Esophagus squamous epithelium (tissue), 5 donors: ENCODE measurements around the gene CDH6. TPM values are rescaled to one million over a fixed set of nuclear protein-coding genes. Genes with fewer than 3 reads are reported as not detected.

Experiments used
- DNase-seq: peaks from one replicate; lab custom pipeline; 2025; lab: John Stamatoyannopoulos, UW
- H3K27ac ChIP-seq, 4 donors: fragments of 200-600 bp; sonication (generic); one replicate each; pipeline ENCODE4 v1.5.1; 2016 to 2019; ENCODE audit warnings: mild to moderate bottlenecking in 1 of 4
- H3K27me3 ChIP-seq, 4 donors: fragments of 200-600 bp; sonication (generic); 1 replicate in 3 of 4; 2 replicates in 1 of 4; pipeline versions ENCODE4 v1.5.1 to v1.6.0; 2017 to 2021; ENCODE audit warnings: antibody characterized with exemption in 1 of 4
- H3K36me3 ChIP-seq, 3 donors: fragments of 200-600 bp; sonication (generic); one replicate each; pipeline ENCODE4 v1.5.1; 2016 to 2019
- H3K4me1 ChIP-seq, 3 donors: fragments of 200-600 bp; sonication (generic); one replicate each; pipeline ENCODE4 v1.5.1; 2017 to 2019
- H3K4me3 ChIP-seq, 4 donors: fragments of 200-600 bp; sonication (generic); 1 replicate in 3 of 4; 2 replicates in 1 of 4; pipeline ENCODE4 v1.5.1; 2016 to 2019; ENCODE audit warnings: mild to moderate bottlenecking in 2 of 4, moderate library complexity in 1 of 4
- H3K9me3 ChIP-seq, 3 donors: fragments of 200-600 bp; sonication (generic); one replicate each; pipeline ENCODE4 v1.5.1; 2016 to 2019
- POLR2A ChIP-seq, 4 donors: fragments of 450-650 bp; IDR thresholded peaks; one replicate each; pipeline ENCODE4 v1.6.1; 2017; ENCODE audit warnings: antibody characterized with exemption in 4 of 4, mild to moderate bottlenecking in 4 of 4, moderate library complexity in 3 of 4
- WGBS, 2 donors: methylation state at CpG; one replicate each; pipeline ENCODE4 v1.1.5; 2018; 5-methylcytosine and 5-hydroxymethylcytosine counted together
- intact Hi-C: fragments of 100-400 bp; cut with DNase I; formaldehyde crosslinking; loops from one replicate; pipeline ENCODE4 v1.15.0; 2022
- total RNA-seq, 4 donors: library from RNA; depleted of rRNA; stranded (reverse); fragments of >200 nt; gene quantifications; one replicate each; pipeline ENCODE4 v1.1.0, GENCODE V29; 2016
- TF ChIP-seq, protein P1 (sequence below), 6 experiments: fragments of 450-650 bp in 4 of 6; fragments of 200-600 bp in 2 of 6; sonication (generic) in 2 of 6; IDR thresholded peaks; one replicate each; pipeline ENCODE4 v1.5.1; 2016 to 2019; ENCODE audit warnings: antibody characterized with exemption in 6 of 6, mild to moderate bottlenecking in 4 of 6, moderate library complexity in 4 of 6
- donor health status: DM: yes; HTN: yes; CAD: no.

Gene CDH6
- total RNA-seq, 4 donors from 2014 or later = 1.5 to 5.0 (median 4.2) TPM

DNA sequence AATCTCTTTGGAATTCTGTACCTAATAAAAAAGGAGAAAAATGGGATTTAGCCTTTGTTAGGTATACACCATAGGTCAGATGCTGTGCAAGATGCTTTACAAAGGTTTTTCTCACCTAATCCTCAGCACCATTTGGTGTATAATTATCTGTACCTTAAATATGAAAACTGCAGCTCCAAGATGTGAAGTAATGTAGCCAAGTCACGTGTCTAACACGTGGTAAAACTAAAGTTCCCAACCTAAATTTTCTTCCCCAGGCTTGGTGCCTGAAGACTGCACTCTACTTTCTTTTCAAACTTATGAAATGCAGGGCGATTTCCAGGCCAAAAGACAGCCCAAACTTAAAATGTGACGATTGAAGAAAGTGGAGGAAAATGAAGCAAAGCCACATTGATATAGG is 125.8 kb downstream of the CDH6 start:
- Histone ChIP-seq H3K27ac (no peak overlapping the region), H3K27me3 (no peaks in the 10 kb centered on the region), H3K4me3 (no peak overlapping the region), H3K4me1 (no peaks in the 10 kb centered on the region), H3K9me3 (no peaks in the 10 kb centered on the region), H3K36me3 (no peaks in the 10 kb centered on the region)
- no peak for DNase-seq
- intact Hi-C loops = no loop called here
- no peak for TF ChIP-seq POLR2A (IDR thresholded peaks at IDR 0.05)
- TF ChIP-seq, protein P1, sequence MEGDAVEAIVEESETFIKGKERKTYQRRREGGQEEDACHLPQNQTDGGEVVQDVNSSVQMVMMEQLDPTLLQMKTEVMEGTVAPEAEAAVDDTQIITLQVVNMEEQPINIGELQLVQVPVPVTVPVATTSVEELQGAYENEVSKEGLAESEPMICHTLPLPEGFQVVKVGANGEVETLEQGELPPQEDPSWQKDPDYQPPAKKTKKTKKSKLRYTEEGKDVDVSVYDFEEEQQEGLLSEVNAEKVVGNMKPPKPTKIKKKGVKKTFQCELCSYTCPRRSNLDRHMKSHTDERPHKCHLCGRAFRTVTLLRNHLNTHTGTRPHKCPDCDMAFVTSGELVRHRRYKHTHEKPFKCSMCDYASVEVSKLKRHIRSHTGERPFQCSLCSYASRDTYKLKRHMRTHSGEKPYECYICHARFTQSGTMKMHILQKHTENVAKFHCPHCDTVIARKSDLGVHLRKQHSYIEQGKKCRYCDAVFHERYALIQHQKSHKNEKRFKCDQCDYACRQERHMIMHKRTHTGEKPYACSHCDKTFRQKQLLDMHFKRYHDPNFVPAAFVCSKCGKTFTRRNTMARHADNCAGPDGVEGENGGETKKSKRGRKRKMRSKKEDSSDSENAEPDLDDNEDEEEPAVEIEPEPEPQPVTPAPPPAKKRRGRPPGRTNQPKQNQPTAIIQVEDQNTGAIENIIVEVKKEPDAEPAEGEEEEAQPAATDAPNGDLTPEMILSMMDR (IDR thresholded peaks at IDR 0.05) = no peak
- 52 to 59% methylated on average over 4 of the region's 4 CpGs for WGBS, 2 donors

DNA sequence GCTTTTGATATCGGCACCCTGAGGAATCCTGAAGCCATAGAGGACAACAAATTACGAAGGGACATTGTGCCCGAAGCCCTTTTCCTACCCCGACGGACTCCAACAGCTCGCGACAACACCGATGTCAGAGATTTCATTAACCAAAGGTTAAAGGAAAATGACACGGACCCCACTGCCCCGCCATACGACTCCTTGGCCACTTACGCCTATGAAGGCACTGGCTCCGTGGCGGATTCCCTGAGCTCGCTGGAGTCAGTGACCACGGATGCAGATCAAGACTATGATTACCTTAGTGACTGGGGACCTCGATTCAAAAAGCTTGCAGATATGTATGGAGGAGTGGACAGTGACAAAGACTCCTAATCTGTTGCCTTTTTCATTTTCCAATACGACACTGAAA is 129.5 kb downstream of the CDH6 start:
- H3K27me3 ChIP-seq = no peaks in the 10 kb centered on the region
- 87 to 88% methylated on average over 13 to 18 of the region's 18 CpGs for WGBS, 2 donors
- no peaks in the 10 kb centered on the region for H3K9me3 ChIP-seq
- TF ChIP-seq, protein P1 (IDR thresholded peaks at IDR 0.05) = no peak
- no peak for TF ChIP-seq POLR2A (IDR thresholded peaks at IDR 0.05)
- intact Hi-C loops = no loop called here
- DNase-seq = no peak
- no peaks in the 10 kb centered on the region for H3K36me3 ChIP-seq
- H3K4me1 ChIP-seq = no peaks in the 10 kb centered on the region
- no peak overlapping the region for H3K4me3 ChIP-seq
- H3K27ac ChIP-seq = no peak overlapping the region

DNA sequence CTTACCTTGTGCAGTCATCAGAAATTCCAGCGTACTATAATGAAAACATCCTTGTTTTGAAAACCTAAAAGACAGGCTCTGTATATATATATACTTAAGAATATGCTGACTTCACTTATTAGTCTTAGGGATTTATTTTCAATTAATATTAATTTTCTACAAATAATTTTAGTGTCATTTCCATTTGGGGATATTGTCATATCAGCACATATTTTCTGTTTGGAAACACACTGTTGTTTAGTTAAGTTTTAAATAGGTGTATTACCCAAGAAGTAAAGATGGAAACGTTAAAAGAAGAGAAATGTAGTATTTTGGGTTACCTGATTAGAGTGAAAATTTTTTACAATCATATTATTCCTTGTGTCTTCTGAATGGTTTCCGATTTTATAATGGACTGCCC is 131.4 kb downstream of the CDH6 start:
- no peaks in the 10 kb centered on the region for H3K9me3 ChIP-seq
- intact Hi-C loops = no loop called here
- DNase-seq = no peak
- H3K4me3 ChIP-seq = no peak overlapping the region
- no peaks in the 10 kb centered on the region for H3K4me1 ChIP-seq
- TF ChIP-seq, protein P1 (IDR thresholded peaks at IDR 0.05) = no peak
- TF ChIP-seq POLR2A (IDR thresholded peaks at IDR 0.05) = no peak
- no peak overlapping the region for H3K27ac ChIP-seq
- H3K27me3 ChIP-seq = no peaks in the 10 kb centered on the region
- no peaks in the 10 kb centered on the region for H3K36me3 ChIP-seq
- 64 to 72% methylated on average over 3 of the region's 3 CpGs for WGBS, 2 donors

DNA sequence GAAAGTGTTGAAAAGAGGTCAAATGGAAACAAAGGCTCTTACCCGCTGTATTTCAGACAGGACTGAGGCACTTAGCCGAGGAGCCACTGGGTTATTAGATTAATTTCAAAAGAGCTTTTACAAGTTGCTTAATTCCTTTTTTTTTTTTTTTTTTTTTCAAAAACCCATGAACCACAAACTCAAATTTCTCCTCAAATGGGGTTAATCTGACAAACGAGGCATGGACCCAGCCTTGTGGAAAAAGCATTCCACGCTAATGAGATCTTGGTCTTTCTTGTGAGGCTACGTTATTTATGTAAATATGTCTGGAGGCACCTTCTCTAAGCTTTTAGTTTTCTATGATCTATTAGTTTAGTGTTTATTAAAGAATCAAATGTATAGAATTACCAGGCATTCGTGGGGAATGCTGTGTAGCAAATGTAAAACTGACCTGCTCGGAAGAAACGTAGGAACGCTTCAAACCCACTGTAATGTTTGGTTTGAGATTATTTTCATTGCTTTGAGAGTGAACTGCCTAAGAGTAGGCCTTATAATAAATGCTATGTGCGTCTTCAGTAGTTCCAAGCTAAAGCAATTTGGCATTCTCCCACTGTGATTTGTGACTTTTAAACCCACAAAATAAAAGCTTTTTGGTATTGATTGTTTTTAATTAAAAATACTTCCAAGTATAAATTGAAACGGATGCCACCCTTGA is 134.7 kb downstream of the CDH6 start:
- DNase-seq = no peak
- TF ChIP-seq, protein P1 (IDR thresholded peaks at IDR 0.05) = no peak
- TF ChIP-seq POLR2A (IDR thresholded peaks at IDR 0.05) = no peak
- H3K4me1 ChIP-seq = no peaks in the 10 kb centered on the region
- no peaks in the 10 kb centered on the region for H3K9me3 ChIP-seq
- no peak overlapping the region for H3K27ac ChIP-seq
- no peaks in the 10 kb centered on the region for H3K27me3 ChIP-seq
- H3K36me3 ChIP-seq = no peaks in the 10 kb centered on the region
- intact Hi-C loops = no loop called here
- WGBS, 2 donors = 48 to 68% methylated on average over 11 of the region's 11 CpGs
- no peak overlapping the region for H3K4me3 ChIP-seq

DNA sequence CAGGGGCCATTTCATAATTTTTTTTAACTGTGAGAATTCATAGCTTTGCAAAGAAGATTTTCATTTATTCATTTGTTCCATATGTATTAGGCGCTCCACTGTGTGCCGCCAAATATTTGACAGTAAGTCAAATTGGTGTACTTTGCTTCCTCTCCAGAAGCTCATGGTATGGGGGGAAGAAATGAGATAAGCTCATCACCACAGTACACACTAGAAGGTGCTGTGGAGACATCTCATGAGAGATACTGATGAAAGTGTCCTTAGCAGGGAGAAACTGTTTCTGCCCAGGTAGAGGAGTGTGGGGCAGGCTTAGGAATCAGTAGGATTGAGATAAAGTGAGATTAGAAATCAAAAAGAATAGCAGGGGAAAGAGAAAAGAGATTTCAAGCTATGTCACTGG is 136.2 kb downstream of the CDH6 start:
- H3K36me3 ChIP-seq = no peaks in the 10 kb centered on the region
- TF ChIP-seq POLR2A (IDR thresholded peaks at IDR 0.05) = no peak
- TF ChIP-seq, protein P1 (IDR thresholded peaks at IDR 0.05) = no peak
- H3K27ac ChIP-seq = no peak overlapping the region
- intact Hi-C loops = no loop called here
- DNase-seq = no peak
- WGBS, 2 donors = 87 to 97% methylated on average over 2 of the region's 2 CpGs
- H3K4me3 ChIP-seq = no peak overlapping the region
- H3K27me3 ChIP-seq = no peaks in the 10 kb centered on the region
- no peaks in the 10 kb centered on the region for H3K9me3 ChIP-seq
- no peaks in the 10 kb centered on the region for H3K4me1 ChIP-seq
